ENCODE results near the gene PATJ.
"Not testable (repeated sequence)": the region's sequence is repeated elsewhere in the genome, so short reads cannot be mapped to it uniquely, and the experiment has no call there.

The PATJ gene

DNA sequence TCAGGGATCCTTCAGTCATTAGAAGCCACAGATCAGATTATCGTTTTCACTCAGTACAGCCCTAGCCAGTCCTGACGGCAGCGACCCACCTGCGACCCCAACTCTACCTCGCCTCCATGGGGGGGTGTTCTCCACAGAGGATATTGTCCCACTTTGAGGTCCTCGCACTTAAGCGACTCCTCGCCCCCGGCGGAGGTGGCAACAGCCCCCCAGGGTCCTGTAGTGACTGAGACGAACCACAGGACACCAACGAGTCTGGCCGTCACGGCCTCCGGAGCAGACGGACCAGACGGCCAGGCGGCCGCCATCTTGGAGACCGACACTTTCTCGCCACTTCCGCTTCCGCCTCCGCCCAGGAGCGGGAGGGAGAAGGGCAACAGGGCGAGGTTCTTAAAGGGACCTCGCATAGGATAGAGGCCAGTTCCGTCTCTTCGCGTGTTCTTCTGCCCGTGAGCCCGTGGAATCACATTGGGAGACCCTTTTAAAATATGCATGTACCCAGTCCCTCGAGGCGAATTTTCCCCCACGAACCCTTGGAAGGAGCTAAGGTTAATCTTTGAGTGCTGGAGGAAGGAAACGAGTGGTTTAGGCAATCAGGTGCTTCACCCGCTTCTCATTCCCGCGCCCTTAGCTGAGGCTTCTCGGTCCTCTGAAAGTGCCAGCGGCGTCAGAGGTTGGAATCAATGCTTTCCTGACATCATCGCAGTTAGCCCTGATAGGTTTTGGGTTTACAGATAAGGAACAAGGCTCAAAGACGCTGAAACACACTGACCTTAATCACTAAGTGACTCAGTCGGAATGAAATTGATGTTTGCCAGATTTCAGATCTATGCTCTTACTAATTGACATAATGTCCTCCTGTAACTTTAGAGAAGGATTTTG lies 17.2 kb upstream of the PATJ start, which contains the start of gene TM2D1:
TM2D1 (minus strand) TSS at position 329 of the 882 bp plus-strand sequence; CDS start at position 308, 21 bp downstream.
- Histone ChIP-seq H3K36me3 (ENCODE audit: control insufficient read depth, insufficient read depth, low read length) (peaks cover 10% of the 10 kb centered on the region), H3K4me3 (ENCODE audit: extremely low read depth, insufficient read depth, low read length, poor library complexity, severe bottlenecking) (peak within 1 kb of the TSS; percentile 86), H3K9me3 (ENCODE audit: control insufficient read depth, low read length) (no peaks in the 10 kb centered on the region), H3K27ac (ENCODE audit: low read depth, low read length, severe bottlenecking) (peak within 1 kb of the TSS; percentile 82), H3K4me1 (ENCODE audit: control insufficient read depth, insufficient read depth, low read length, poor library complexity, severe bottlenecking) (peaks cover 25% of the 10 kb centered on the region)
- 0 to 1% methylated on average over 31 to 36 of the region's 45 CpGs for WGBS, 2 experiments (ENCODE audit: insufficient coverage in 2 of 2)

DNA sequence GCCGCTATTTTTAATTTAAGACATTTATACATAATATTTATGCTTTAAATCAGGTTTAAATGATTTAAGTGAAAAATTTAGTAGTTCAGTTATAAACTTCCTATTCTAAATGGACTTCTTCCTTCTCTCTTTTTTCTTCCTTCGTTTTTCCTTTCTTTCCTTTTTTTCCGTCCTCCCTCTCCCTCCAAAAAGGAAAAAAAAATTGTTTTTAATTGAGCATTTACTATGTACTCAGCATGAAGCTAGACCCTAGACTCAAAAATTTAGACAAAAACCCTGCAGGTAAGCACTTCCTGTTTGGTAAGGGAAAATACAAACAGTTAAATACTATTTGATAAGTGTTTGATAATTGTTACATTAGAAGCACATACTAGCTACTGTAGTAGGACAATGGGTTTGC lies 14.7 kb upstream of the PATJ start:
- Histone ChIP-seq H3K36me3 (ENCODE audit: control insufficient read depth, insufficient read depth, low read length) (no peaks in the 10 kb centered on the region), H3K4me3 (ENCODE audit: extremely low read depth, insufficient read depth, low read length, poor library complexity, severe bottlenecking) (no peak overlapping the region), H3K9me3 (ENCODE audit: control insufficient read depth, low read length) (no peaks in the 10 kb centered on the region), H3K4me1 (ENCODE audit: control insufficient read depth, insufficient read depth, low read length, poor library complexity, severe bottlenecking) (peaks cover 25% of the 10 kb centered on the region), H3K27ac (ENCODE audit: low read depth, low read length, severe bottlenecking) (no peak overlapping the region)
- WGBS, 2 experiments (ENCODE audit: insufficient coverage in 2 of 2), result no CpG with 5 or more reads among the region's 3 CpGs

DNA sequence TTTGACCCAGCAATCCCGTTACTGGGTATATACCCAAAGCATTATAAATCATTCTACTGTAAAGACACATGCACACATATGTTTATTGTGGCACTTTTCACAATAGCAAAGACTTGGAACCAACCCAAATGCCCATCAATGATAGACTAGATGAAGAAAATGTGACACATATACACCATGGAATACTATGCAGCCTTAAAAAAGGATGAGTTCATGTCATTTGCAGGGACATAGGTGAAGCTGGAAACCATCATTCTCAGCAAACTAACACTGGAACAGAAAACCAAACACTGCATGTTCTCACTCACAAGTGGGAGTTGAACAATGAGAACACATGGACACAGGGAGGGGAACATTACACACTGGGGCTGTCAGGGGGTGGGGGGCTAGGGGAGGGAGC lies 11.6 kb upstream of the PATJ start:
- H3K36me3 ChIP-seq (ENCODE audit: control insufficient read depth, insufficient read depth, low read length); H3K4me1 ChIP-seq (ENCODE audit: control insufficient read depth, insufficient read depth, low read length, poor library complexity, severe bottlenecking); H3K4me3 ChIP-seq (ENCODE audit: extremely low read depth, insufficient read depth, low read length, poor library complexity, severe bottlenecking); H3K9me3 ChIP-seq (ENCODE audit: control insufficient read depth, low read length); H3K27ac ChIP-seq (ENCODE audit: low read depth, low read length, severe bottlenecking): not testable (repeated sequence)
- no CpG with 5 or more reads among the region's 1 CpG for WGBS, 2 experiments (ENCODE audit: insufficient coverage in 2 of 2)

DNA sequence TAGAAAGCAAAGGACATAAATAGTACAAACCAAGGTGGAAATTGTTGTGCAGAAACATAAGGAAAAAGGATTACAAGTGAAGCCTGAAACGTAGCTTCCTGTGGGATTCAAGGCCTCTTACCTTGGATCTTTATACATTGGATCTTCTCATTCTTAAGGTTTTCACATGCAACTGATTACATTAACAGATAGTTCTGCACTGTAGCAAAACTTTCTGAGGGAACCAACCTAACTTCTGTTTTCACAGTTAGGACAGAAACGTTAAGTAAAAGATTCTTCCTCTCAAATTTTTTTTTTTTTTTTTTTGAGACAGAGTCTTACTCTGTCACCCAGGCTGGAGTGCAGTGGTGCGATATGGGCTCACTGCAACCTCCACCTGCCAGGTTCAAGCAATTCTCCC lies 9.6 kb upstream of the PATJ start:
- Histone ChIP-seq H3K36me3 (ENCODE audit: control insufficient read depth, insufficient read depth, low read length) (no peaks in the 10 kb centered on the region), H3K9me3 (ENCODE audit: control insufficient read depth, low read length) (no peaks in the 10 kb centered on the region), H3K27ac (ENCODE audit: low read depth, low read length, severe bottlenecking) (no peak overlapping the region), H3K4me3 (ENCODE audit: extremely low read depth, insufficient read depth, low read length, poor library complexity, severe bottlenecking) (no peak overlapping the region), H3K4me1 (ENCODE audit: control insufficient read depth, insufficient read depth, low read length, poor library complexity, severe bottlenecking) (no peaks in the 10 kb centered on the region)
- 89 to 100% methylated on average over 3 of the region's 3 CpGs for WGBS, 2 experiments (ENCODE audit: insufficient coverage in 2 of 2)

DNA sequence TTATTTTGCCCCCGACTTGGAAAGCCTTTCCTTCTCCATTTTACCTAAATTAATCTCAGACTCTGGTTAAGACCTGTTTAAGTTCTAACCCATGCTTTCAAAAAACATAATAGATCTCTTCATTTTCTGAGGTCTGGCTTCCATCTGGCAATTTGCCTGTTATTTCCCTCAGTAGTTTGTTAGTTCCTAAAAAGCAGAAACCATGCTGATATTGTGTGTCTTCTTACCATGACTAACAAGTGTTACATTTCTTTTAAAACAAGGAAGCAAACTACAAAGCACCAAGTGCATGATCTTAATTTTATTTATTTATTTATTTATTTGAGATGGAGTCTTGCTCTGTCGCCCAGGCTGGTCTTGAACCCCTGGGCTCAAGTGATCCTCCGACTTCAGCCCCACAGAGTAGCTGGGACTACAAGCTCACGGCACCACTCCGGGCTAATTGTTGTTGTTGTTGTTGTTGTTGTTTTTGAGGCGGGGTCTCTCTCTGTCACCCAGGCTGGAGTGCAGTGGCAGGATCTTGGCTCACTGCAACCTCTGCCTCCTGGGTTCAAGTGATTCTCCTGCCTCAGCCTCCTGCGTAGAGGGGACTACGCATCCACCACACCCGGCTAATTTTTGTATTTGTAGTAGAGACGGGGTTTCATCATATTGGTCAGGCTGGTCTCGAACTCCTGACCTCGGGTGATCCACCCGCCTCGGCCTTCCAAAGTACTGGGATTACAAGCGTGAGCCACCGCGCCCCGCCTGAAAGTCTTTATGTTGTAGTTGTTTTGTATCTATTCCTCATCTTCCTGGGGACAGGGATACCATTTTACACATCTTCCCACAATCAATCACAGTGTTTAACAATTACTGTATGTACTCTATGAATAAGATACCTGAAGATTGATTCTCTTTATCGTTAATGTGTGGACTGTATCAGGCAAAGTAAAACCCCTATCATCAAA lies 1.3 kb upstream of the PATJ start:
- Histone ChIP-seq H3K9me3 (ENCODE audit: control insufficient read depth, low read length) (no peaks in the 10 kb centered on the region), H3K4me3 (ENCODE audit: extremely low read depth, insufficient read depth, low read length, poor library complexity, severe bottlenecking) (peak overlapping the region; percentile 61), H3K4me1 (ENCODE audit: control insufficient read depth, insufficient read depth, low read length, poor library complexity, severe bottlenecking) (peaks cover 13% of the 10 kb centered on the region), H3K36me3 (ENCODE audit: control insufficient read depth, insufficient read depth, low read length) (no peaks in the 10 kb centered on the region), H3K27ac (ENCODE audit: low read depth, low read length, severe bottlenecking) (no peak overlapping the region)
- WGBS, 2 experiments (ENCODE audit: insufficient coverage in 2 of 2), result 82 to 96% methylated on average over 1 to 5 of the region's 19 CpGs

DNA sequence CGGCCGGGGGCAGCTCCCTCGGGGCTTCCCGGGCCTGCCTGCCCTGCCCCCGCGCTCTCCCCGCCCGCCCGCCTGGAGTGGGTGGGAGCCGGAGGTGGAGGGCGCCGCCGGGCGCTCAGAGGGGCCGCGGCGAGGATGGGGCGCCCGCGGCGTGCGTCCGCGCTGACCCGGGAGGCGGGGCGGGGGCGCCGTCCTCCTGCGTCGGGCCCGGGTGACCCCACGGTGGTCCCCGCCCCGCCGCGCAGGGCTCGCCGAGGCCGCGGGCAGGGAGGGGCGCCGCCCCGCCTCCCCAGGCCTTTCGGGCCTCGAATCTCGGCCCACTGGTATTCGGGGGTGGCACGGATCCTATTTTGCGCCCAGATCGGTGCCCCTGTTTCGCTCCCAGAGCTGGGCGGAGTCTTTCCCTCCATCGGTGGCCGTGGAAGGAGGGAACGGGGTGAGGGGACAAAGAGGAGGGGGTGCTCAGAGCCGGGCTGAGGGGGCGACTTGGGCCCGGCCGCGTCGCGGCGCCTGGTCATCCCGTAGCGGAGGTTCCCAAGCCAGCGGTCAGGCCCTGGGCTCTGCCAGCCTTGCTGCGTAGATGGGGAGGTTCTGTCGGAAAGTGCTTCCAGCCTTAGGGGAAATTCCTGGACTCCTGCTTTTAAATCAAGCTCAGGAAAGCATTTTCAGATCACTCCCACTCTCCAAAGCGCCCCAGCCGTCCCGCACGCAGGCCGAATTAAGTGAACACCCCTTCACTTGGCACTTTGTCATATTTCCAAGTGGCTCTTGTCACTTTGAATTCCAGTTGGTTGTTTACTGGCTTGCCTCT lies 545 bp downstream of the PATJ start:
- H3K4me1 ChIP-seq (ENCODE audit: control insufficient read depth, insufficient read depth, low read length, poor library complexity, severe bottlenecking), result peaks cover 16% of the 10 kb centered on the region
- no peaks in the 10 kb centered on the region for H3K36me3 ChIP-seq (ENCODE audit: control insufficient read depth, insufficient read depth, low read length)
- H3K4me3 ChIP-seq (ENCODE audit: extremely low read depth, insufficient read depth, low read length, poor library complexity, severe bottlenecking), result peak overlapping the region; percentile 61
- H3K27ac ChIP-seq (ENCODE audit: low read depth, low read length, severe bottlenecking), result peak overlapping the region; percentile 64
- 1 to 2% methylated on average over 46 to 50 of the region's 74 CpGs for WGBS, 2 experiments (ENCODE audit: insufficient coverage in 2 of 2)
- H3K9me3 ChIP-seq (ENCODE audit: control insufficient read depth, low read length), result no peaks in the 10 kb centered on the region

DNA sequence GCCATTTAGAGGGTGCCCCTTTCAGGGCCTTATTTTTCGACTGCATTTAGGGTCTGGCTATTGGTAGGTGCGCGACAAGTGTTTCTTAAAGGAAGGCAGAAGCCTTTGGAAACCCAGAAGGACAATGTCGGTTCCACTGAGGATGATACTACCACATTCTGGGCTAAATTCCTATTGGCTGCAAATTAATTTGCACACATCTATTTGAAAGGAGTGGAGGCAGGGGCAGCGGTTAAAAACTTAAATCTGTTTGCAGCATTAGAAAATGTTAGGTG lies 1.1 kb downstream of the PATJ start:
- peak overlapping the region; percentile 61 for H3K4me3 ChIP-seq (ENCODE audit: extremely low read depth, insufficient read depth, low read length, poor library complexity, severe bottlenecking)
- H3K27ac ChIP-seq (ENCODE audit: low read depth, low read length, severe bottlenecking), result no peak overlapping the region
- H3K4me1 ChIP-seq (ENCODE audit: control insufficient read depth, insufficient read depth, low read length, poor library complexity, severe bottlenecking), result peaks cover 16% of the 10 kb centered on the region
- H3K9me3 ChIP-seq (ENCODE audit: control insufficient read depth, low read length), result no peaks in the 10 kb centered on the region
- no peaks in the 10 kb centered on the region for H3K36me3 ChIP-seq (ENCODE audit: control insufficient read depth, insufficient read depth, low read length)
- WGBS, 2 experiments (ENCODE audit: insufficient coverage in 2 of 2), result 9 to 41% methylated on average over 4 of the region's 5 CpGs

DNA sequence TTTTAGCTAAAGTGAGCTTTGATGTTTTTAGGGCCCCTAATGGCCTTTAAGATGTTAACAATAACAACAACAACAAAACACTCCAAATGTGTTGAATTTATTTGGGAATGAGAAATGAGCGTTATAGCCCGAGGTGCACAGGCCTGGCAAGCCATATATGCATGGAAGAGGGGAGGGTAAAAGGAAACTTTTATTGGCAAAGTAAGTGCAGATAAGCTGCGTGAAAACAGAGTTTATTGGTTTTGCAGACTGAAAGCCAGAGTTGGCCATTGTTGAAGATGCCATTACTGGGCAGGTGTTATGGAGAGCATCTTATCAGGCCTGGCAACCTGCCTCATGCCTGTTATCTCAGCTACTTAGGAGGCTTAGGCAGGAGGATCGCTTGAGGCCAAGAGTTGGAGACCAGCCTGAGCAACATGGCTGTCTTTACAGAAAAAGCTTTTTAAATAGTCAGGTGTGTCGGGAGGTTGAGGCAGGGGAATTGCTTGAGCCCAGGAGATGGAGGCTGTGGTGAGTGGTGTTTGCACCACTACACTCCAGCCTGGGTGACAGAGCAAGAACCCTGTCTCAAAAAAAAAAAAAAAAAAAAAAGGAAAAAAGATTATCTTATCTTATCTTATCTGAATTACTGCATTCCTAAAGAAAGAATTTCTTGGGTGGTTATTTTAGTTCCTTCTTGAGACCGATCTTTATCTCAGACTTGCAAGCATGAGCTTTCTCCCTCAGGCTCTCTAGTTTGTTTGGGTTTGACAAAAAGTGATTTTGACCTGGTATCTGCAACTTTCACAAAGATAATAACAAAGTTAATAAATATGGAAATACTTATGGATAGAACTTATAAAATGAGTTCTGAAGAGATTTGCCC lies 1.7 kb downstream of the PATJ start:
- Histone ChIP-seq H3K4me1 (ENCODE audit: control insufficient read depth, insufficient read depth, low read length, poor library complexity, severe bottlenecking) (peaks cover 16% of the 10 kb centered on the region), H3K27ac (ENCODE audit: low read depth, low read length, severe bottlenecking) (no peak overlapping the region), H3K9me3 (ENCODE audit: control insufficient read depth, low read length) (no peaks in the 10 kb centered on the region), H3K4me3 (ENCODE audit: extremely low read depth, insufficient read depth, low read length, poor library complexity, severe bottlenecking) (no peak overlapping the region), H3K36me3 (ENCODE audit: control insufficient read depth, insufficient read depth, low read length) (no peaks in the 10 kb centered on the region)
- 87 to 97% methylated on average over 3 to 5 of the region's 6 CpGs for WGBS, 2 experiments (ENCODE audit: insufficient coverage in 2 of 2)

DNA sequence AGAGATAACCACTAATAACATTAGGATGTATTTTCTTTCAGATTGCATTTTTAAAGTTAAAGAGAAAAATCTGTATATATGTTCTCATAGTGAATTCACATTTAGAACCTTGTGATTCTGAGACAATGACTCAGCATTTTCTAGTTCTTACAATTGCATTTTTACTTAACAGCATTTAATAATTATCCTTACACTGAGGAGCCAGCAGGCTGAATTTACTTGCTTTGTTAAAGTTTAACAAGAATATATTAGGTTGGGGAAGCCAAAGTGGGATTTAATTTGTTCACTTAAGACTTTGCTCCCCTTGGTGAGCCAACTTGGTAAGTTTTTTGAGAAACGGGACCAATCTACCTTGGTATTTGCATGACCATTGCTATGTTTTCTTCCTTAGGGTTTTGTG lies 4.5 kb downstream of the PATJ start:
- Histone ChIP-seq H3K4me3 (ENCODE audit: extremely low read depth, insufficient read depth, low read length, poor library complexity, severe bottlenecking) (no peak overlapping the region), H3K4me1 (ENCODE audit: control insufficient read depth, insufficient read depth, low read length, poor library complexity, severe bottlenecking) (peaks cover 16% of the 10 kb centered on the region), H3K9me3 (ENCODE audit: control insufficient read depth, low read length) (no peaks in the 10 kb centered on the region), H3K36me3 (ENCODE audit: control insufficient read depth, insufficient read depth, low read length) (no peaks in the 10 kb centered on the region), H3K27ac (ENCODE audit: low read depth, low read length, severe bottlenecking) (no peak overlapping the region)
- WGBS, 2 experiments (ENCODE audit: insufficient coverage in 2 of 2), result 90% methylated on average over 1 of the region's 1 CpG; no CpG with 5 or more reads in 1 of the 2 experiments
